Measurements from ENCODE around the gene SIM2. TPM values are rescaled to one million over a fixed set of nuclear protein-coding genes. Genes with fewer than 3 reads are reported as not detected.

SIM2 gene
- total RNA-seq, 1 experiment from 2014 or later = 23.9 TPM

DNA sequence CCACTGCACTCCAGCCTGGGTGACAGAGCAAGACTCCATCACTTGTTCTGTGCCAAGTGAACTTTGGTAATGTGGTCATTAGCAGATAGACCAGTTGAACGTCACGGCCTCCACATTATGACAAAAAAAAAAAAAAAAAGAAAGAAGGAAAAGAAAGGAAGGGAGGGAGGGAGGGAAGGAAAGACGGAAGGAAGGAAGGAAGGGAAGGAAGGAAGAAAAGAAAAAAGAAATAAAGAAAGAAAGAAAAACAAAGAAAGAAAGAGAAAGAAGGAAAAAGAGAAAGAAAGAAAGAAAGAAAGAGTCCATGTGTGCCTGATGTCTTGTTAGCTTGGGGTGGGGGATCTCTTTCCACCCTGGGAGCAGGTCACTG lies 45.3 kb downstream of the SIM2 start:
- no TSS peak for BruUV-seq (replicated peaks)
- no peaks in the 10 kb centered on the region for H3K9me2 ChIP-seq (ENCODE audit: insufficient read depth)
- no peak overlapping the region for H3K27ac ChIP-seq (ENCODE audit: low read depth, low read length)
- H3K4me2 ChIP-seq (ENCODE audit: low read length) = no peak overlapping the region
- H2AFZ ChIP-seq (ENCODE audit: low read depth, low read length, poor library complexity, severe bottlenecking) = no peak overlapping the region
- H4K20me1 ChIP-seq (ENCODE audit: insufficient read depth) = no peaks in the 10 kb centered on the region
- H3K27me3 ChIP-seq (ENCODE audit: insufficient read depth, low read length) = no peaks in the 10 kb centered on the region
- CTCF ChIA-PET = no interaction called here
- H3K36me3 ChIP-seq (ENCODE audit: control insufficient read depth in 1 of 2, insufficient read depth in 2 of 2, low read length in 2 of 2) = peaks cover 4 to 7% of the 10 kb centered on the region in 2 experiments; a peak in 2 of 4 replicates
- DNase-seq (ENCODE audit: low read depth, low spot score) (no peak), ATAC-seq (no peak)
- RAD21 ChIA-PET (ENCODE audit: low non-redundant PET in 1 of 2, low total read pairs in 2 of 2, uncharacterized antibody in 2 of 2, unreplicated experiment in 2 of 2) = no interaction called here
- H3K9ac ChIP-seq (ENCODE audit: low read length) = no peak overlapping the region
- no peaks in the 10 kb centered on the region for H3K79me2 ChIP-seq (ENCODE audit: insufficient read depth, low read length)
- no peaks in the 10 kb centered on the region for H3K4me1 ChIP-seq (ENCODE audit: control insufficient read depth in 1 of 2, insufficient read depth in 2 of 2, low read length in 2 of 2)
- intact Hi-C loops (cut with micrococcal nuclease) = no loop called here
- no peaks in the 10 kb centered on the region for H3K9me3 ChIP-seq (ENCODE audit: control insufficient read depth in 1 of 2, insufficient read depth in 1 of 2, low read depth in 1 of 2, low read length in 2 of 2)
- POLR2A ChIA-PET = no interaction called here
- H3K4me3 ChIP-seq (replicated peaks in 1 of 2; ENCODE audit: low read depth in 1 of 2, low read length in 2 of 2) = no peak overlapping the region
- TF ChIP-seq SIN3A (IDR thresholded peaks at IDR 0.05; ENCODE audit: low read depth) (no peak), EZH2 (IDR thresholded peaks at IDR 0.05) (no peak), JUND (IDR thresholded peaks at IDR 0.05) (no peak), SRF (IDR thresholded peaks at IDR 0.05; ENCODE audit: low read depth) (no peak), YY1 (IDR thresholded peaks at IDR 0.05; ENCODE audit: extremely low read depth, insufficient replicate concordance, low read depth, low read length) (no peak), POLR2AphosphoS5 (IDR thresholded peaks at IDR 0.05; ENCODE audit: low read depth, low read length) (no peak), RAD21 (IDR thresholded peaks at IDR 0.05; ENCODE audit: low read depth) (no peak)
- TF ChIP-seq, protein P1, sequence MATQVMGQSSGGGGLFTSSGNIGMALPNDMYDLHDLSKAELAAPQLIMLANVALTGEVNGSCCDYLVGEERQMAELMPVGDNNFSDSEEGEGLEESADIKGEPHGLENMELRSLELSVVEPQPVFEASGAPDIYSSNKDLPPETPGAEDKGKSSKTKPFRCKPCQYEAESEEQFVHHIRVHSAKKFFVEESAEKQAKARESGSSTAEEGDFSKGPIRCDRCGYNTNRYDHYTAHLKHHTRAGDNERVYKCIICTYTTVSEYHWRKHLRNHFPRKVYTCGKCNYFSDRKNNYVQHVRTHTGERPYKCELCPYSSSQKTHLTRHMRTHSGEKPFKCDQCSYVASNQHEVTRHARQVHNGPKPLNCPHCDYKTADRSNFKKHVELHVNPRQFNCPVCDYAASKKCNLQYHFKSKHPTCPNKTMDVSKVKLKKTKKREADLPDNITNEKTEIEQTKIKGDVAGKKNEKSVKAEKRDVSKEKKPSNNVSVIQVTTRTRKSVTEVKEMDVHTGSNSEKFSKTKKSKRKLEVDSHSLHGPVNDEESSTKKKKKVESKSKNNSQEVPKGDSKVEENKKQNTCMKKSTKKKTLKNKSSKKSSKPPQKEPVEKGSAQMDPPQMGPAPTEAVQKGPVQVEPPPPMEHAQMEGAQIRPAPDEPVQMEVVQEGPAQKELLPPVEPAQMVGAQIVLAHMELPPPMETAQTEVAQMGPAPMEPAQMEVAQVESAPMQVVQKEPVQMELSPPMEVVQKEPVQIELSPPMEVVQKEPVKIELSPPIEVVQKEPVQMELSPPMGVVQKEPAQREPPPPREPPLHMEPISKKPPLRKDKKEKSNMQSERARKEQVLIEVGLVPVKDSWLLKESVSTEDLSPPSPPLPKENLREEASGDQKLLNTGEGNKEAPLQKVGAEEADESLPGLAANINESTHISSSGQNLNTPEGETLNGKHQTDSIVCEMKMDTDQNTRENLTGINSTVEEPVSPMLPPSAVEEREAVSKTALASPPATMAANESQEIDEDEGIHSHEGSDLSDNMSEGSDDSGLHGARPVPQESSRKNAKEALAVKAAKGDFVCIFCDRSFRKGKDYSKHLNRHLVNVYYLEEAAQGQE (IDR thresholded peaks at IDR 0.05; ENCODE audit: low read depth) = no peak
- TF ChIP-seq, protein P2, sequence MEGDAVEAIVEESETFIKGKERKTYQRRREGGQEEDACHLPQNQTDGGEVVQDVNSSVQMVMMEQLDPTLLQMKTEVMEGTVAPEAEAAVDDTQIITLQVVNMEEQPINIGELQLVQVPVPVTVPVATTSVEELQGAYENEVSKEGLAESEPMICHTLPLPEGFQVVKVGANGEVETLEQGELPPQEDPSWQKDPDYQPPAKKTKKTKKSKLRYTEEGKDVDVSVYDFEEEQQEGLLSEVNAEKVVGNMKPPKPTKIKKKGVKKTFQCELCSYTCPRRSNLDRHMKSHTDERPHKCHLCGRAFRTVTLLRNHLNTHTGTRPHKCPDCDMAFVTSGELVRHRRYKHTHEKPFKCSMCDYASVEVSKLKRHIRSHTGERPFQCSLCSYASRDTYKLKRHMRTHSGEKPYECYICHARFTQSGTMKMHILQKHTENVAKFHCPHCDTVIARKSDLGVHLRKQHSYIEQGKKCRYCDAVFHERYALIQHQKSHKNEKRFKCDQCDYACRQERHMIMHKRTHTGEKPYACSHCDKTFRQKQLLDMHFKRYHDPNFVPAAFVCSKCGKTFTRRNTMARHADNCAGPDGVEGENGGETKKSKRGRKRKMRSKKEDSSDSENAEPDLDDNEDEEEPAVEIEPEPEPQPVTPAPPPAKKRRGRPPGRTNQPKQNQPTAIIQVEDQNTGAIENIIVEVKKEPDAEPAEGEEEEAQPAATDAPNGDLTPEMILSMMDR (IDR thresholded peaks at IDR 0.05 in 2 of 3, conservative IDR thresholded peaks at IDR 0.05 in 1 of 3; ENCODE audit: borderline replicate concordance in 1 of 3, insufficient read depth in 1 of 3, low read depth in 2 of 3, low read length in 2 of 3) = no peak
- TF ChIP-seq, protein P3, sequence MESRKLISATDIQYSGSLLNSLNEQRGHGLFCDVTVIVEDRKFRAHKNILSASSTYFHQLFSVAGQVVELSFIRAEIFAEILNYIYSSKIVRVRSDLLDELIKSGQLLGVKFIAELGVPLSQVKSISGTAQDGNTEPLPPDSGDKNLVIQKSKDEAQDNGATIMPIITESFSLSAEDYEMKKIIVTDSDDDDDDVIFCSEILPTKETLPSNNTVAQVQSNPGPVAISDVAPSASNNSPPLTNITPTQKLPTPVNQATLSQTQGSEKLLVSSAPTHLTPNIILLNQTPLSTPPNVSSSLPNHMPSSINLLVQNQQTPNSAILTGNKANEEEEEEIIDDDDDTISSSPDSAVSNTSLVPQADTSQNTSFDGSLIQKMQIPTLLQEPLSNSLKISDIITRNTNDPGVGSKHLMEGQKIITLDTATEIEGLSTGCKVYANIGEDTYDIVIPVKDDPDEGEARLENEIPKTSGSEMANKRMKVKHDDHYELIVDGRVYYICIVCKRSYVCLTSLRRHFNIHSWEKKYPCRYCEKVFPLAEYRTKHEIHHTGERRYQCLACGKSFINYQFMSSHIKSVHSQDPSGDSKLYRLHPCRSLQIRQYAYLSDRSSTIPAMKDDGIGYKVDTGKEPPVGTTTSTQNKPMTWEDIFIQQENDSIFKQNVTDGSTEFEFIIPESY (IDR thresholded peaks at IDR 0.05; ENCODE audit: extremely low read depth, insufficient replicate concordance, low read length) = no peak
